HG03439 (cell line): ENCODE data around the gene PPP2R2D.
A peak's percentile ranks its signal among the peaks of the same experiment; 100 is the strongest.

ENCODE experiments used
- ATAC-seq: cut with Tn5 transposase; IDR thresholded peaks from one replicate; pipeline ENCODE4 v1.9.1; 2021; ENCODE audit warnings: mild to moderate bottlenecking, moderate library complexity; ENCODE audit not compliant: unreplicated experiment

The PPP2R2D gene

DNA sequence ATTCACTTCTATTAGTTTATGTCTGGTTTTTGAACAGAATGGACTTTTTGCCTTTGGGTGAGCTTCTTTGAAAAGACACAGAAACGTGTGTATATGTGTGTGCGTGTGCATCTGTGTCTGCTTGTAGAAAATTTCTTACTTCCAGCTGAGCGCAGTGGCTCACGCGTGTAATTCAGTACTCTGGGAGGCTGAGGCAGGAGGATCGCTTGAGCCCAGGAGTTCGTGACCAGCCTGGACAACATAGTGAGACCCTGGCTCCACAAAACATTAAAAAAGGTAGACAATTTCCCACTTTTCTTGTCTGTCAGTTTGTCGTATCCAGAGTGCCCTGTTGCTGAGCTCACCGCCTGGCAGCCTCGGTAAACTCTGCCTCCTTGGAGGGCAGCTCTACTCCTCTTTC is 25.4 kb downstream of the PPP2R2D start:
- no peak for ATAC-seq

DNA sequence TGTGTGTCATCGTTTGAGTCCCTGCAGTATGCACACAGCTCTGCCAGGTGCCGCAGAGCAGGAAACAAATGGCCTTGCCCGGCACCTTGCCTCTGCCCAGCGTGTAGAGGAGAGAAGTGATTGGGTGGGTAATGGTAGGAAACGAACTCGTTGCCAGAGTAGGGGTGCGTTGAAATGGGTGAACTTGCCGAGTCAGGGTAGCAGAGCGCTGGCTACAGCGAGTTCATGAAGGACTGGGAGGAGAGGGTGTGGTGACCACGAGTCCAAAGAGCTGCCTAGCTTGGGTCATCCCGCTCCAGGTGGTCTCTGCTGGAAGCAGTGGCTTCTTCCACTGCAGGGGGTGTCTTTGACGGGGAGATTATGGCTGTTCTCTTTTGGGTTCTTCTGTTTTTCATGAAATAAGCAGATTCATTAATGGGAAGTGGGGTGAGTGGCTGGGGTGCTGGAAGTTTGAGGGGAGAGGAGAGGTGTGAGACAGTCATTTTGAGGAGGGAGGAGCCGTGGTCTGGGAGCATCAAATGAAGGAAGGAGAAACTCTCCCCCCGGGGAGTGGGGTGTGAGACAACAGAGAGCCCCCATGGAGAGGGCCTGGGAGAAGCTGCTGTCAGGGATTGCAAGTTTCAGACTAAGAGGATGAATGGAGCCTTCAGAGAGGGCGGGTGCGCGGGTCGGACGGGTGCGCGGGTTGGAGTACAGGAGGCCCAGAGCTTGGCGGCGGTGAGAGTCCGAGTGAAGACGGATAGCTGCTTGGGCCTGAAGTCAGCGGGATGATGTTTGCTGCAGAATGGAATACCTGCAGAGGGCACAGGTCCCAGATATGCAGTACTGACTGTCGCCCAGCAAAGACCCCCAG is 26.2 kb downstream of the PPP2R2D start:
- ATAC-seq = no peak

DNA sequence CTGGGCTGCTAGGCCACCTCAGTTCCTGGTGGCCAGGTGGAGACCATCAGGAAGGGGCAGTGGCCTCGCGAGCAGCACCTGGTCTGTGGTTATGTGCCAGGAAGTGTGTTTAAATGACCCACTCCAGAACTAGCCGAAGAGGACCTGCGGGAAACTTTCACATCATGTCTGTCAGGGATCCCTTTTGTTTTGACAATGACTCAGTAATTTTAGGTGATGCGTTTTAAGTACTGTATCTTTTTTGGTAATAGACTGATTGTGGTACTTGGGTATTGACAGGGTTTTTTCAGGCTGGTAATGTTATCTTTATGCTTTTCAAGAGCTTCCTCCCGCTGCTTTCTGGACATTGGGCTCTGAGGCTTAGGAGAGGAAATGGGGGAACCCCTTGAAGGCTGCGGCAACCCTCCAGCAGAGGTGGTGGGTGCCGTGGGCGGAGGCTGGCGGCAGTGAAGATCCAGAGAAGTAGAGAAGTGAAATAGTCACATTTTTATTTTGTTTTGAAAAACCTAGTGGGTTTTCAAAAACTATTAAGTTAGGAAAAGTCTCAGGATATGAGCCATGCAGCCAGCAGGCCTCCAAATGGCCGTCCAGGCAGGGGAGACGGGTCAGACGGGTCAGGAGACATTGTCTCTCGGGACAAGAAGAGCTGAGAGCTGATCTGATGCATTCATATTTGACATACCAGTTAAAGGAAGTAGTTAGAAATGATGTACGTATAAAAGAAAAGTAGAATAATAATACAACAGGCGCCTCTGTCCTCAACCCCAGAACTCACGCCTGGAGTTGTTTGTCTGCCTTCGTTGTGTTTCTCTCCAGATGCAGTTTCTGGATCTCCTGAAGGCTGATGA is 27.7 kb downstream of the PPP2R2D start:
- ATAC-seq = peak; percentile 88

DNA sequence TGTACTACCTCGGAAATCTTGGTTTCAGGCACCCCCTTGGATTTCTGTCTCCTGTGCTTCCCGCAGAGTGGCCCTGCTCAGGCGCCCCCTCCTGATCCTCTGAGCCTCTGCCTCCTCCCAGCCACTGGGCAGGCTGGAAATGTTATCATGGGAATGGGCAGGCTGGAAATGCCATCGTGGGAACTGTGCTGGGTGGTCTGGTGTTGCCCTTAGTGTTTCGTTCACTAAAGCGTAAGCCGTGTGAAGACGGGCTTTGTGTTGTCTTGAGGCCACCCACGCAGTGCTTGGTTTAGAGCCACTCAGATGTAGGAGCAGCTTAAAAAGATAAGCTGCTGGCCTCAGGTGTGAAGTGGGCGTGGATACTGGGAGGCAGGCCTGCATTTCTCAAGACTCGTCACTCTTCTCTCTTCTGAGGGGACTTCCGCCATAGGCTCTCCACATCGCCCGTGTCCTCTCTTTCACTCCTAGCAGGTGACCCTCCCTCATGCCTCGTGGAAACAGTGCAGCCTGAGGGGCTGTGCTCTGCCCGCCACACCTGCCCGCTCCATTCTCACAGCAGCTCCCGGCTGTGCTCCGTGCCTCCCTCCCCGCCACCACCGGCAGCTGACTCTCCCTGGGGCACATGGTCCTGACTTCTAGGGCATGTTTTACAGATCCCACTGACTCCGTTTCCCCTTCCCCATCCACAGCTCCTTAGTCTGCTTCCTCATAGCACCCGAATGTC is 28.5 kb downstream of the PPP2R2D start:
- no peak for ATAC-seq

DNA sequence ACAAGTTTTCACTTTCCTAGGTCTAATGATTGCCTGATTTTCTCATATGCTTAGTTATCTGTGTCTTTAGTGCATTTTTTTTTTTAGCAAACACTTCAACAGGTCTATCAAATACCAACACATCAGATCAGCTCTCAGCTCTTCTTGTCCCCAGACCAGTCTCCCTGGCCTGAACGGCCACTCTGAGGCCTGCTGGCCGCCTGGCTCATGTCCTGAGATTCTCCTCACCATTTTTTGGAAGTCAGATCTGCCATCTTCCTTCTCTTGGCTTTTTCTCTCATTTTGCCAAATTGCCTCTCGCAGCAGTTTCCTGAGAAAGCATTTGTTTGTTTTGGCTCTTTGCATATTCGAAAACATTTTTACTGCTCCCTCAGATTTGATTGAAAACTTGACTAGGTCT is 29.3 kb downstream of the PPP2R2D start:
- ATAC-seq = no peak

DNA sequence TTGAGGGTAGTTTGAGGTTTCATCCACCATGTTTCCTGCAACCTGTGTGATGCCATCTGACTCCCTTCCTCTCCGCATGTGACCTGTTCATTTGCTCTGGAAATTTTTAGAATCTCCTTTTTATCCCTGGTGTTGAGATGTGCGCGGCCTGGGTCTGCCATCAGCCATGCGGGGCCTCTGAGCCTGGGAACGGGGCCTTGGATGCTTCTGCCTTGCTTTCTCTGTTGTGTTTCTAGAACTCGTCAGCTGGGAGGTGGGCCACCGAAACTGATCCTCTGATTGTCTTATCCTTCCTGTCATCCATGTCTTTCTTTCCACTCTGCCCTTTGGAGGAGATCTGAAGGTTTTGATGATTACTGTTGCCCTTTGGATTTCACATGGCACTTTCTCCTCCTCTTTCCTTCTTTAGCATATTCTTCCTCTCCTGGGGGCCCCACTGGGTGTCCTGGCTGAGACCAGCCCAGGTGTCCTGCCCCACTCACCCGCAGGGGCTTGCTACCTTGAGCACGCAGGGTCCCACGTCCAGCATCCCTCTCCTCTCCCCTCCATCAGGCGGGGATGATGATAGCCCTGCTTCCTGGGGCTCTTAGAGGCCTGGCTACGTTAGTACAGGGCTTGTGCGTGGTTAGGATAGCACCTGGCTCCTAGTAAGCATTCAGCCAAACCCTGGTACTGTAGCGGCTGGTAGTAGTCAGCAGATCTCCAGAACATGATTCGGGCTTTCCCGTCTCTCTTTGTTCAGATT is 29.9 kb downstream of the PPP2R2D start:
- no peak for ATAC-seq

DNA sequence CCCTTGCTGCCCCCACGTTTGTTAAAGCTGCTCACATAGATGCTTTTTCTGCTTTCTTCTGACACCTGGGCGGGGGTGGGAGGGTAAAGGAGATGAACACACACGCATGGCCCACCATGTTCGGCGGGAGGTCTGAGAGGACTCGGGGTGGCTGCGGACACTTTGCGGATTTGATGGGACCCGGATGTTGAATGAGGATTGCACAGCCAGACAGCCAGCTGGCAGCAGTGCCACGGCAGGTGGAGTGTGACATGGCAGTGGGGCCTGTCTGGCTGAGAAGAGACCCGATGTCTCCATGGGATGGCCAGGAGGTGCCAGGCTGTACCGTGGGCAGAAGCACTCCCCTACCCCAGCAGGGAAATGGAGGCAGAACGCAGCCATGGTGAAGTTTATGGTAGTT is 31.2 kb downstream of the PPP2R2D start:
- no peak for ATAC-seq

DNA sequence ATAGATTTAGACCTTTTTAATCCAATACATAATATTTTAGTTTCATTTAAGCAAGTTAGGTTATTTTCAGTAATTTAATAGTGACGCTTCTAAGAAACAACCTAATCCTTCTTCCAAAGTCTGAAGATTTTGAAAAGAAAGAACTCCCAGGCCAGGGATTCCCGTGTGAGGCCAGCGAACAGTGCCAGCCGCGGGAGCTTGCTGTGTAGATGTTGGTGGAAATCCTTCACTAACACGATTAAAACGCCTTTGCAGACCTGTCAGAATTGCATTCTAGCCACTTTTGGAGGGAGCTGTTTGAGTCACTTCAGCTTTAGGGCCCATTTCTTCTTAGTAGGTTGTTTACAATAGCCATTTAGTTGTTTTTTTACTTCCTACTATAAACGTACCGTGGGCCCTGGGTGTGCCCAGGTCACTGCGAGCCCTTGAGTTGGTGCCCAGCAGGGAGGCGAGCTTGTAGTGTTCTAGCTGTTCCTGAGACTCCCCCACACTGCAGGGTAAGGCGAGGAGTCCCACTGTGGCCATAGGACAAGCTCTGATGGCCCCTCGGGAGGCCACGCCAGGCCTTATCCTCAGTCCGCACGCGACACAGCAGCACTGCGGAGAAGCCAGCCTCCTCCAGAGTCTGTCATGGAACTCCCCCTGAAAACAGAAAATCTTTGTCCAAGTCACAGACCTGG is 32.3 kb downstream of the PPP2R2D start:
- no peak for ATAC-seq

DNA sequence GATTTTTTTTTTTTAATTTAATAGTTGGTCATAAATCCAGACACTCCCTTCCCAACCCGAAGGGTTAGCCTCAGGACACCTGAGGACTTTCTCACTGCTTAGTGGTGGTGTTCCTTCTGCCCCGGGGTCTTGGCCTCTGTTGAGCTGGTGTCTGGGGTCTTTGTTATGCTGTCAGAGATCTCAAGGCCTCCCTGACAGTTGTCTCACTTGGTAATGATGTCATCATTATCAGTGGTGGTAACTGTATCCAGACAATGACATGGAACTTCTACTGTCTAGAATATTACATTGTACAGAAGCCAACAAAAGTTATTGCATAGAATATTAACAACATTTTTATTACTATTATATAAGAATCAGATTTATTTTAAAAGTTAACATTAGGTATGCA is 32.9 kb downstream of the PPP2R2D start:
- no peak for ATAC-seq

DNA sequence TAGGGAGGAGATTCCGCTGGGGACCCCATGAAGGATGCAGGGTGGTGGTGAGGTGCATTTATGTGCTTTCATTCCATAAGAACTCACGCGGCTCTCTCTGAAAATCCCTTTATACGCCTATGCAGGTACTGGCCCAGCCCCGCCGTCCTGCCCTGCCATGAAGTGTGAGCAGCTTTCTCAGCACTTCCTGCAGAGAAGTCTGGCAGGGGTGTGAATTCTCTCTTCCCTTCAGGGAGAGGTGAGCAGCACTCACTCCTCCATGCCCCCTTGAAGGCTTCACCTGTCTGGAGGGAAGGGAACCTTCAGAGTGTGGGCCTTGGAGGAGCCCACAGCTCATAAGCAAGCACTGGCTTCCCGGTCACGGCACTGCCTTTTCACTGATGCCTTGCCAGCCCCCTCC is 34.0 kb downstream of the PPP2R2D start:
- ATAC-seq = no peak

DNA sequence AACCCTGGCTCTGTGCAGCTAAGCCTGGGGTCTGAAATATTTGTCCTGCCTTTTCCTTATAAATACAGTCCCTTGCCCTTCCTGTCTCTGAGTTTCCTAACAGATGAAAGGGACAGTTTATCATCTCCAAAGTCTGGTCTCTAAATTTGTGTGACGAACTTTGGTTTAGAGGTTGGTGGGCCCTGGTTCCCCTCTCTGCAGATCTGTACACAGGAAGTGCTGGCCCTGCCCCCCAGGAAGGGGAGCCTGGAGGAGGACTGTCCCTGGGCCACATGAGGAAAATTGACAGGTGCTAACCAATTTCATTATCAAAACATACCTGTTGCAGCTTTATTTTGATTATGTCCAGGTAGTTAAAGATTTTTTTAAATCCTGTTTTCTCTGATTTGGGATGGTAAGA is 34.5 kb downstream of the PPP2R2D start:
- ATAC-seq = no peak

DNA sequence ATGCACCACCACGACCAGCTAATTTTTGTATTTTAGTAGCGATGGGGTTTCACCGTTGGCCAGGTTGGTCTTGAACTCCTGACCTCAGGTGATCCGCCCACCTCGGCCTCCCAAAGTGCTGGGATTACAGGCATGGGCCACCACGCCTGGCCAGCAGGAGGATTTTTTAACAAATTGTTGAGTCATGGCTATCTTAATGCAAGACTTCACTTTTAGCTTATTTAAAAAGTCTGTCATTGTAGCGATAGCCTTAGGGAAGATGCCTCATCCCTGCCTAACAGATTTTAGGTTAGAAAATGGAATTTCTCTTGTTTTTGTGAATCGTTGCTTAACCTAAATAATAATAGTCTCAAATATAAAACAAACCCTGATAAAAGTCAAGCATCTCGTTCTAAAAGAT is 35.5 kb downstream of the PPP2R2D start:
- no peak for ATAC-seq

DNA sequence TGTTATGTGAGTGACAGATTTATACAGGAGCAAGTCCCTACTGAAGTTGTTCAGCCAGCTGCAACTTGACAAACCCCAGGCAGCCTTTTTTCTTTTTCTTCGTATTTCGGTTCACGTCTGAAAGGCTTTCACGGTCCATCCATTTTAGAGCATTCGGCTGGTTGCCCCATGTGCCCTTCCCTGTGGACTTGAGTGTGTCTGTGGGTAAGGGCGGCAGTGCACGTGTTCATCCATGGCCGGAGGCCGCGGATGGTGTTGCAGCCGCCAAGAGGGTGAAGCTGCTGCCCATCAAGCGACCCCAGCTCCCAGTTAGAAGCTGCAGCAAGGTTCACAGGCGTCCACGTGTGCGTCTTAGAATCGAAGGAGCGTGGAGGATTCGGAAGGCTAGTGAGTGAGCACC is 35.9 kb downstream of the PPP2R2D start:
- no peak for ATAC-seq

DNA sequence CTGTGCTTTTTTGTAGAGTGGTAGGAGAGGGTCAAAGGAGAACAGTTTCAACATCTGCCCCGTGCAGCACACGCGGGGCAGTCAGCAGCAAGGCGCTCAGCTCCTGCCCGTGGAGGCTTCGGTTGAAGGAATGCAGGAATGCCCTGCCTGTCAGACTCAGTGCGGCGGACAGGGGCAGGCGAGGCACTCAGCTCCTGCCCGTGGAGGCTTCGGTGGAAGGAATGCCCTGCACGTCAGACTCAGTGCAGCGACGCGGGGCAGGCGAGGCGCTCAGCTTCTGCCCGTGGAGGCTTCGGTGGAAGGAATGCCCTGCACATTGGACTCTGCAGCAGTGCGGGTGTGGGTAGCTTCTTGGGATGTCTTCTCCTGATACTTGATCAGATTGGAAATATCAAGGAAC is 37.0 kb downstream of the PPP2R2D start:
- ATAC-seq = no peak

DNA sequence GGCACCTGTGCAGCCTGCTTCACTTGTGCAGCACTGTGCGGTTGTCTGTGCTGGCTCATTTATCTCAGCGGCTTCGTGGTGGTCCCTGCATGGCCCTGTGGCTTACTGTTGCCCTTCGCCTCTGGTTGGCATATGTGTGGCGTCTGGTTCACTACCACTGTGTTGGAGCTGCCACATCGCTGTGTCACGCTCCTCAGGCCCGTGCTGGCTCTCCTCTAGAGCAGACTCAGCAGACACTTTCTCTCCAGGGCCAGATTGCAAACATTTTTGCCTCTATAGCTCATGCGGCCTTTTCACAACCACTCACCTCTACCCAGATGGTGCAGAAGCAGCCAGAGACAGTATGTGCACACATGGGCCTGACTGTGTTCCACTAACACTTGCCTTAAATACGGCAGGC is 37.9 kb downstream of the PPP2R2D start:
- ATAC-seq = no peak

DNA sequence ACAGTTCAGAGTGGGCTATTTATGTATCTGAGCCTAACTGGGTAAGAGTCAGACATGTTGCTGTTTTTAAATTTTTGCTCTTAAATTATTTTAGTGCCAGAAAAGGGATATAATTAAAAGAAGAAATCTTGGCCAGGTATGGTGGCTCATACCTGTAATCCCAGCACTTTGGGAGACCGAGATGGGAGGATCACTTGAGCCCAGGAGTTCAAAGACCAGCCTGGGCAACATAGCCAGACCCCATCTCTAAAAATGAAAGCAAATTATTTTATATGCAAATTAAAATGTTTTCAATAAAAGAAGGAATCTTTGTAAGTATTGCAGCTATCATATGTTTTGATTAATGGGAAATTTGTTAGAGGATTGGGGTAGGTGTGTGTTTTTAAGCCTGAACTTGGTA is 41.6 kb downstream of the PPP2R2D start:
- no peak for ATAC-seq

DNA sequence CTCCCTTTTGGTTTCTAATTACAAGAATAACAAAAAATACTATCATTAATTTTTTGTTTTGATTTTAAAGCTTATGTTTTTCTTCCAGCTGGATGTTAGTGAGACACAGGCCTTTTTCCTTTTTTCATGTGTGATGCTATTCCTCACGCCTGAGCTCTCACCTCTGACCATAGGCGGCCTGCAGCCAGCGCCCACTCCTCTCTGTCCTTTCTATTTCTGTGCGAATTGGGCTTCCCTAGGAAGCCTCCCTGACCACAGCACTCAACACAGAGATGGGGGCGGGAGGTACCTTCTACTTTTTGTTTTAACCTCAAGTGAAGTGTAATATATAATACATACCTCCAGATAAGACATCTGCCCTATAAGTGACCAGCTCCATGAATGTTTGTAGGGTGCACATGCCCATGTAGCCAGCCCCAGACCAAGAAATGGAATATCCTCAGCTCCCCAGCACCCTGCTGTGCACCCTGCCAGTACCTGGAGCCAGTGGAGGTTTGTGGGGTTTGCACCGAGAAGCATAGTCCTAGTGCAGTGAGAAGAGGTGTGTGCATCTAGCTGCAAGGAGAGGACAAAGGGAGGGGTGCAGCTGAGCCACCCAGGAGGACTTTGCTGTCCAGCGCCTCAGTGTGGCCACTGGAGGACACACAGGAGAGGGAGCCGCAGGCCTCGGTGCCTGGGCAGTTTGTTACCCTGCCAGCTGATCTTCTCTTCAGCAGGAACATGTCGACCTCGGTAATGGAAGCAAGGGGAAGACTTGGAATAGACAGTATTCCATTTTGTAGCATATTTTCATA is 42.4 kb downstream of the PPP2R2D start:
- no peak for ATAC-seq

DNA sequence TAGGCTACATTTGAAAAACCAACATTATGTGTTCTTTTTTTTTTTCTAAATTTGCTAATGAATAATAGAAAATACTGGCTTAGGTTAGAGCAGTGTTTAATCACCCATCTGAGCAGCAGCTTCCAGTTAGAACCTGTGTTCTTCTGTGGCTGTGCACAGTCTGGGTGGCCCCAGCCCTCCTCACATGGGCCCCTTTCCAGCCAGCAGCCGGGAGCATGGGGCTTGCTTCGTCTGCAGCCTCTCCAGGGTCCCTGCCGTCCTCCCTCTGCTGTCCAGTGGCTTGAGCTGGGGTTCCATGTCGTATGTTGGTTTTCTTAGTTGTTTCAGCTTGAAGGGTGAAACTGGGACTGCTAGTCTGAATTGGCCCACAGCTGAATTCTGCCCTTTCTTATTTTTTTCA is 43.6 kb downstream of the PPP2R2D start:
- no peak for ATAC-seq

DNA sequence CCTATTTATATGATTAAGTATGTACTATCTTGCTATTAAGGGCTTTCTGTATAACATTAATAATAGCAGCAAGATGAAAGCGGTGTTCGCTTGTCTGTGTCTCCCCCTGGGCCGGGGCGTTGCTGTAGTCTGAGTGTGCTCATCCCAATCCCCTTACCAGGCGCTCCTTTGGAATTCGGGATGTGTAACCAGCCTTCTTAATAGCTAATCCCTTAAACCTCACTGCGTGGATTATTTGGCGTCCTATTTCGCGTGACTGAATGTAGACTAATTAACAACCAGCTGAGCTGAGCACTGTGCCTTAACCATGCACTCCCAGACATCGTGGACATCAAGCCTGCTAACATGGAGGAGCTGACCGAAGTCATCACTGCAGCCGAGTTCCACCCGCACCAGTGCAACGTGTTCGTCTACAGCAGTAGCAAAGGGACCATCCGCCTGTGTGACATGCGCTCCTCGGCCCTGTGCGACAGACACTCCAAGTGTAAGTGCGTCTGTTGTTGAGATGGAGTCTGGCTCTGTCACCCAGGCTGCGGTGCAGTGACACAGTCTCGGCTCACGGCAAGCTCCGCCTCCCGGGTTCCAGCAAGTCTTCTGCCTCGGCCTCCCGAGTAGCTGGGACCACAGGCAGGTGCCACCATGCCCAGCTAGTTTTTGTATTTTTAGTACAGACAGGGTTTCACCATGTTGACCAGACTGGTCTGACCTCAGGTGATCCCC is 44.3 kb downstream of the PPP2R2D start:
- ATAC-seq = no peak
